GM19043 (cell line): ENCODE results near the gene PRKAR1A.

Experiments
- ATAC-seq: cut with Tn5 transposase; IDR thresholded peaks from one replicate; pipeline ENCODE4 v1.9.1; 2021; ENCODE audit warnings: low read depth; ENCODE audit not compliant: unreplicated experiment

The PRKAR1A gene

GRCh38 chr17:68539548-68540467 is 27.6 kb downstream of the PRKAR1A start:
- ATAC-seq, result no peak

- no peak for ATAC-seq
These were observed 28.8 kb downstream of the PRKAR1A start for GRCh38 chr17:68540981-68541380.

GRCh38 chr17:68541816-68542215 is 29.6 kb downstream of the PRKAR1A start:
- ATAC-seq, result no peak

GRCh38 chr17:68542698-68543463 is 30.7 kb downstream of the PRKAR1A start:
- no peak for ATAC-seq

GRCh38 chr17:68544111-68544915 is 32.1 kb downstream of the PRKAR1A start:
- ATAC-seq, result no peak

GRCh38 chr17:68556551-68556950 is 44.3 kb downstream of the PRKAR1A start:
- ATAC-seq, result no peak

GRCh38 chr17:68559316-68559715 is 47.1 kb downstream of the PRKAR1A start:
- no peak for ATAC-seq

GRCh38 chr17:68560966-68561720 is 48.9 kb downstream of the PRKAR1A start:
- no peak for ATAC-seq

- ATAC-seq, result no peak
These were observed 50.5 kb downstream of the PRKAR1A start for GRCh38 chr17:68562736-68563135.

GRCh38 chr17:68564415-68565111 is 52.3 kb downstream of the PRKAR1A start:
- no peak for ATAC-seq

GRCh38 chr17:68565661-68566441 is 53.6 kb downstream of the PRKAR1A start:
- ATAC-seq, result no peak

- no peak for ATAC-seq
These were observed 54.2 kb downstream of the PRKAR1A start for GRCh38 chr17:68566442-68566738.

- no peak for ATAC-seq
These were observed 54.8 kb downstream of the PRKAR1A start for GRCh38 chr17:68567035-68567434.

- ATAC-seq, result no peak
These were observed 55.4 kb downstream of the PRKAR1A start for GRCh38 chr17:68567581-68567980.

GRCh38 chr17:68568581-68568980 is 56.4 kb downstream of the PRKAR1A start:
- ATAC-seq, result no peak

- ATAC-seq, result no peak
These were observed 57.1 kb downstream of the PRKAR1A start for GRCh38 chr17:68569346-68569745.

GRCh38 chr17:68570526-68570925 is 58.3 kb downstream of the PRKAR1A start:
- ATAC-seq, result no peak

- ATAC-seq, result no peak
These were observed 60.1 kb downstream of the PRKAR1A start for GRCh38 chr17:68572138-68572842.
